GM12865 (cell line): ENCODE results near the gene ABCA2.

ENCODE experiments used
- DNase-seq: peaks from one replicate; pipeline ENCODE4 v3.0.0; 2010; ENCODE audit warnings: low read depth
- H3K4me3 ChIP-seq: 2 replicates; pipeline ENCODE4 v1.5.1; 2011; ENCODE audit warnings: mild to moderate bottlenecking, low read depth, low read length, control low read depth
- CTCF ChIP-seq: IDR thresholded peaks from 2 replicates; pipeline ENCODE4 v1.5.1; 2011; ENCODE audit warnings: low read length, control low read depth, low read depth, inconsistent platforms; ENCODE audit not compliant: insufficient read depth; ENCODE audit errors: missing control alignments

Gene ABCA2

GRCh38 chr9:137011907-137012675 is 15.9 kb downstream of the ABCA2 start:
- TF ChIP-seq CTCF: no peak
- DNase-seq: no peak

GRCh38 chr9:137011156-137011555 is 16.9 kb downstream of the ABCA2 start:
- no peak for TF ChIP-seq CTCF

More at GRCh38 chr9:137011907-137012675, 15.9 kb downstream of the ABCA2 start:
- H3K4me3 ChIP-seq: no peak overlapping the region

GRCh38 chr9:137009938-137010732 is 17.9 kb downstream of the ABCA2 start:
- DNase-seq: no peak
- no peak overlapping the region for H3K4me3 ChIP-seq
- TF ChIP-seq CTCF: no peak

More at GRCh38 chr9:137011156-137011555, 16.9 kb downstream of the ABCA2 start:
- no peak for DNase-seq
- no peak overlapping the region for H3K4me3 ChIP-seq

- no peak overlapping the region for H3K4me3 ChIP-seq
- DNase-seq: no peak
- TF ChIP-seq CTCF: no peak
Observed at GRCh38 chr9:137009217-137009616, 18.8 kb downstream of the ABCA2 start.

GRCh38 chr9:137008312-137008711 is 19.7 kb downstream of the ABCA2 start:
- no peak for TF ChIP-seq CTCF
- no peak for DNase-seq
- H3K4me3 ChIP-seq: no peak overlapping the region

GRCh38 chr9:137007816-137008270 is 20.2 kb downstream of the ABCA2 start:
- DNase-seq: no peak
- no peak for TF ChIP-seq CTCF
- no peak overlapping the region for H3K4me3 ChIP-seq
